CMK (cell line): ENCODE results near the gene ADAD2.

Experiments used
- DNase-seq: peaks from one replicate; pipeline ENCODE4 v3.0.0-alpha.2; 2010; ENCODE audit warnings: low read depth

Gene ADAD2

GRCh38 chr16:84176192-84177053 is 14.5 kb upstream of the ADAD2 start:
- DNase-seq, result no peak

- no peak for DNase-seq
Measured at GRCh38 chr16:84177741-84178073, 13.2 kb upstream of the ADAD2 start.

- DNase-seq, result no peak
Measured at GRCh38 chr16:84178146-84178765, 12.7 kb upstream of the ADAD2 start.

GRCh38 chr16:84178892-84179611 is 11.9 kb upstream of the ADAD2 start:
- DNase-seq, result no peak

GRCh38 chr16:84179612-84180320 is 11.2 kb upstream of the ADAD2 start:
- no peak for DNase-seq

- no peak for DNase-seq
Measured at GRCh38 chr16:84180519-84181140, 10.3 kb upstream of the ADAD2 start.

- no peak for DNase-seq
Measured at GRCh38 chr16:84181144-84181915, 9.6 kb upstream of the ADAD2 start.

- no peak for DNase-seq
Measured at GRCh38 chr16:84182104-84182503, 8.9 kb upstream of the ADAD2 start.

GRCh38 chr16:84182680-84183571 is 8.0 kb upstream of the ADAD2 start:
- DNase-seq, result no peak

GRCh38 chr16:84183572-84183875 is 7.4 kb upstream of the ADAD2 start:
- DNase-seq, result no peak

GRCh38 chr16:84183911-84184591 is 6.9 kb upstream of the ADAD2 start:
- no peak for DNase-seq

- no peak for DNase-seq
Measured at GRCh38 chr16:84184775-84185174, 6.2 kb upstream of the ADAD2 start.

GRCh38 chr16:84186685-84187437 is 4.1 kb upstream of the ADAD2 start, which contains the start of gene TAF1C:
TAF1C (minus strand) TSS chr16:84187057; CDS start chr16:84184988, 2,069 bp downstream.
- DNase-seq, result peak; percentile 85

- DNase-seq, result no peak
Measured at GRCh38 chr16:84191466-84191865, 509 bp downstream of the ADAD2 start.

GRCh38 chr16:84193480-84193879 is 2.5 kb downstream of the ADAD2 start:
- no peak for DNase-seq

GRCh38 chr16:84194018-84194417 is 3.1 kb downstream of the ADAD2 start:
- DNase-seq, result no peak

GRCh38 chr16:84194470-84195200 is 3.7 kb downstream of the ADAD2 start:
- DNase-seq, result no peak
